SK-N-SH (cell line): ENCODE data around the gene LRRC46.

ENCODE experiments used
- ELF1 ChIP-seq: IDR thresholded peaks from 2 replicates; pipeline ENCODE4 v1.4.0; 2012
- EP300 ChIP-seq, 2 experiments: IDR thresholded peaks; 2 replicates each; pipeline versions ENCODE4 v1.4.0 to v1.6.1; 2012; ENCODE audit warnings: borderline replicate concordance in 1 of 2, low read depth in 1 of 2, low read length in 1 of 2
- FOXJ3 ChIP-seq: sonication (generic); formaldehyde crosslinking; IDR thresholded peaks from 2 replicates; pipeline ENCODE4 v1.5.1; 2020; ENCODE audit warnings: mild to moderate bottlenecking, missing genetic modification reagents
- FOXM1 ChIP-seq: IDR thresholded peaks from 2 replicates; pipeline ENCODE4 v1.4.0; 2012; ENCODE audit warnings: low read depth, mild to moderate bottlenecking
- GABPA ChIP-seq: IDR thresholded peaks from 2 replicates; pipeline ENCODE4 v1.4.0; 2012; ENCODE audit warnings: low read depth, mild to moderate bottlenecking
- JUND ChIP-seq: IDR thresholded peaks from 2 replicates; pipeline ENCODE4 v1.4.0; 2012
- NFIC ChIP-seq: IDR thresholded peaks from 2 replicates; pipeline ENCODE4 v1.4.0; 2012; ENCODE audit warnings: borderline replicate concordance
- POLR2AphosphoS5 ChIP-seq: IDR thresholded peaks from 2 replicates; pipeline ENCODE4 v1.6.1; 2012; ENCODE audit warnings: low read depth, low read length
- RAD21 ChIP-seq: IDR thresholded peaks from 2 replicates; pipeline ENCODE4 v1.6.1; 2012; ENCODE audit warnings: mild to moderate bottlenecking, low read length
- RFX5 ChIP-seq: IDR thresholded peaks from 2 replicates; pipeline ENCODE4 v1.6.1; 2012; ENCODE audit warnings: mild to moderate bottlenecking, improper control_type of control experiment, low read length
- TAF1 ChIP-seq: IDR thresholded peaks from 2 replicates; pipeline ENCODE4 v1.6.1; 2012; ENCODE audit warnings: low read depth, mild to moderate bottlenecking, low read length, moderate library complexity, borderline replicate concordance
- TCF12 ChIP-seq: IDR thresholded peaks from 2 replicates; pipeline ENCODE4 v1.4.0; 2012
- TF ChIP-seq, protein P1 (sequence below): fragments of 200-600 bp; sonication (generic); IDR thresholded peaks from 2 replicates; pipeline ENCODE4 v1.6.1; 2017; ENCODE audit warnings: antibody characterized with exemption, mild to moderate bottlenecking, moderate library complexity

DNA sequence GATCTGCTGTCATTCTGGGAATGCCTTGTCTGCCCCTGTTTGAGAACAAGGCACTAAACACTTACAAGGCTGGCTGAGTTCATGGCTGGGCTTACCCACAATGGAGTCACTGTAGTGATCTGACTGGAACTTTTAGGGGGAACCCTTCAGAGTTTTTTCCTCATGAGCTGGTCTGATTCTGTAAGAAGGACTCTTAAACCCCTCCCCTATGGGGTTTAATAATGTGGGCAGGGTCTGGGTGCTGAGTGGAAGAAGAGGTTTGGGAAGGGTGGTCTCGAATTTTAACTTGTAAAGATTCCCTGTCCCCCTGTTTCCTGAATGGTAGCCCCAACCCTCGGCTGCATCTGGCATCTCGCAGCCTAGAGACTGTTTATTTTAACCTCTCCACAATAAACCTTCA is 40.4 kb upstream of the LRRC46 start:
- TF ChIP-seq RFX5 (no peak), JUND (no peak), EP300 (IDR thresholded peaks at IDR 0.05; ENCODE audit: borderline replicate concordance in 1 of 2, low read depth in 1 of 2, low read length in 1 of 2) (no peak), FOXJ3 (CRISPR knock-in tag) (no peak), POLR2AphosphoS5 (no peak), NFIC (no peak), FOXM1 (no peak), TAF1 (no peak), GABPA (no peak), ELF1 (no peak), TCF12 (no peak), RAD21 (no peak)
- TF ChIP-seq, protein P1, sequence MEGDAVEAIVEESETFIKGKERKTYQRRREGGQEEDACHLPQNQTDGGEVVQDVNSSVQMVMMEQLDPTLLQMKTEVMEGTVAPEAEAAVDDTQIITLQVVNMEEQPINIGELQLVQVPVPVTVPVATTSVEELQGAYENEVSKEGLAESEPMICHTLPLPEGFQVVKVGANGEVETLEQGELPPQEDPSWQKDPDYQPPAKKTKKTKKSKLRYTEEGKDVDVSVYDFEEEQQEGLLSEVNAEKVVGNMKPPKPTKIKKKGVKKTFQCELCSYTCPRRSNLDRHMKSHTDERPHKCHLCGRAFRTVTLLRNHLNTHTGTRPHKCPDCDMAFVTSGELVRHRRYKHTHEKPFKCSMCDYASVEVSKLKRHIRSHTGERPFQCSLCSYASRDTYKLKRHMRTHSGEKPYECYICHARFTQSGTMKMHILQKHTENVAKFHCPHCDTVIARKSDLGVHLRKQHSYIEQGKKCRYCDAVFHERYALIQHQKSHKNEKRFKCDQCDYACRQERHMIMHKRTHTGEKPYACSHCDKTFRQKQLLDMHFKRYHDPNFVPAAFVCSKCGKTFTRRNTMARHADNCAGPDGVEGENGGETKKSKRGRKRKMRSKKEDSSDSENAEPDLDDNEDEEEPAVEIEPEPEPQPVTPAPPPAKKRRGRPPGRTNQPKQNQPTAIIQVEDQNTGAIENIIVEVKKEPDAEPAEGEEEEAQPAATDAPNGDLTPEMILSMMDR: no peak
